ENCODE data around the gene UPB1.

GRCh38 chr22:24566899-24567511 lies 71.9 kb downstream of the UPB1 start:
- TF ChIP-seq CTCF (conservative IDR thresholded peaks at IDR 0.05; ENCODE audit: low read length) (no peak), EZH2phosphoT487 (IDR thresholded peaks at IDR 0.05; ENCODE audit: borderline replicate concordance) (no peak)
